SU-DHL-6 (cell line): ENCODE data around the gene KLHL7.

Experiments used
- EZH2phosphoT487 ChIP-seq: fragments of 200-600 bp; sonication (generic), shearing (Covaris generic); conservative IDR thresholded peaks from 2 replicates; pipeline ENCODE4 v1.6.1; 2018; ENCODE audit warnings: mild to moderate bottlenecking, antibody characterized with exemption, low read length, moderate library complexity, mixed read lengths
- TF ChIP-seq, protein P1 (sequence below): fragments of 200-600 bp; sonication (generic); IDR thresholded peaks from one replicate; pipeline ENCODE4 v1.5.1; 2017; ENCODE audit warnings: antibody characterized with exemption, mild to moderate bottlenecking, low read length, moderate library complexity; ENCODE audit not compliant: insufficient read depth, poor library complexity, severe bottlenecking

DNA sequence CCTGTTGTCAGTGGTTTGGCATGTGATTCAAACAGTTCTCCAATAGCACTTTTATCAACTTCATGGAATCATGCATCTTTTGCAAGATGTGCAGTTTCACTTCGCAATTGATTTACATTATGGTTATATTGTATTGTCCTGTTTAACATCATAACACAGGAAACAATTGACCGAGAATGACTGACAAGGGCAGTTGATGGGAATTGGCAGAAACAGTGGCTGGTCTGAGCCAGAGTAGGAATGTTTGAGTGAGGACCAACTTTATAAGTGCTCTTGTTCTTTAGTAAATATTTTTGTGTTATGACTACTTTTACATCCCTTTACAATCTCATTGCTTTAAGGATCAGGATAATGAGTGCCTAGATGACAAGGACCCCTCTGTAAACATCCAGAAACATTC is 2.2 kb downstream of the KLHL7 start:
- TF ChIP-seq, protein P1, sequence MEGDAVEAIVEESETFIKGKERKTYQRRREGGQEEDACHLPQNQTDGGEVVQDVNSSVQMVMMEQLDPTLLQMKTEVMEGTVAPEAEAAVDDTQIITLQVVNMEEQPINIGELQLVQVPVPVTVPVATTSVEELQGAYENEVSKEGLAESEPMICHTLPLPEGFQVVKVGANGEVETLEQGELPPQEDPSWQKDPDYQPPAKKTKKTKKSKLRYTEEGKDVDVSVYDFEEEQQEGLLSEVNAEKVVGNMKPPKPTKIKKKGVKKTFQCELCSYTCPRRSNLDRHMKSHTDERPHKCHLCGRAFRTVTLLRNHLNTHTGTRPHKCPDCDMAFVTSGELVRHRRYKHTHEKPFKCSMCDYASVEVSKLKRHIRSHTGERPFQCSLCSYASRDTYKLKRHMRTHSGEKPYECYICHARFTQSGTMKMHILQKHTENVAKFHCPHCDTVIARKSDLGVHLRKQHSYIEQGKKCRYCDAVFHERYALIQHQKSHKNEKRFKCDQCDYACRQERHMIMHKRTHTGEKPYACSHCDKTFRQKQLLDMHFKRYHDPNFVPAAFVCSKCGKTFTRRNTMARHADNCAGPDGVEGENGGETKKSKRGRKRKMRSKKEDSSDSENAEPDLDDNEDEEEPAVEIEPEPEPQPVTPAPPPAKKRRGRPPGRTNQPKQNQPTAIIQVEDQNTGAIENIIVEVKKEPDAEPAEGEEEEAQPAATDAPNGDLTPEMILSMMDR, result no peak
- TF ChIP-seq EZH2phosphoT487, result no peak
